Gastroesophageal sphincter (tissue), 4 donors: ENCODE results near the gene JCHAIN. TPM values are rescaled to one million over a fixed set of nuclear protein-coding genes. Genes with fewer than 3 reads are reported as not detected.

ENCODE experiments used
- ATAC-seq: fragments of 150-250 bp; one replicate; pipeline ENCODE4 v1.9.1; 2016; ENCODE audit warnings: mild to moderate bottlenecking, moderate library complexity
- H3K27ac ChIP-seq, 4 donors: fragments of 200-600 bp; sonication (generic) in 3 of 4; 1 replicate in 3 of 4; 2 replicates in 1 of 4; pipeline ENCODE4 v1.5.1; 2016 to 2019
- H3K27me3 ChIP-seq: fragments of 200-600 bp; sonication (generic); one replicate; pipeline ENCODE4 v1.5.1; 2019
- H3K36me3 ChIP-seq, 2 donors: fragments of 200-600 bp; sonication (generic); one replicate each; pipeline ENCODE4 v1.5.1; 2019; ENCODE audit warnings: control low read depth in 1 of 2
- H3K4me1 ChIP-seq, 3 donors: fragments of 200-600 bp; sonication (generic); 1 replicate in 2 of 3; 2 replicates in 1 of 3; pipeline ENCODE4 v1.5.1; 2016 to 2019; ENCODE audit warnings: control low read depth in 2 of 3
- H3K4me3 ChIP-seq, 2 donors: fragments of 200-600 bp; sonication (generic); one replicate each; pipeline ENCODE4 v1.5.1; 2019; ENCODE audit warnings: mild to moderate bottlenecking in 1 of 2, moderate library complexity in 1 of 2
- H3K9me3 ChIP-seq, 3 donors: fragments of 200-600 bp; sonication (generic); one replicate each; pipeline ENCODE4 v1.5.1; 2017 to 2019; ENCODE audit warnings: control low read depth in 2 of 3
- EP300 ChIP-seq: sonication (generic); formaldehyde crosslinking; IDR thresholded peaks from one replicate; pipeline ENCODE4 v1.6.1; 2017; ENCODE audit warnings: antibody characterized with exemption, mild to moderate bottlenecking
- POLR2A ChIP-seq, 2 donors: fragments of 450-650 bp; IDR thresholded peaks; one replicate each; pipeline ENCODE4 v1.6.1; 2017; ENCODE audit warnings: antibody characterized with exemption in 2 of 2, mild to moderate bottlenecking in 2 of 2, moderate library complexity in 1 of 2
- POLR2AphosphoS5 ChIP-seq: sonication (generic); formaldehyde crosslinking; IDR thresholded peaks from one replicate; pipeline ENCODE4 v1.6.1; 2017; ENCODE audit warnings: antibody characterized with exemption
- WGBS, 2 donors: methylation state at CpG; one replicate each; pipeline ENCODE4 v1.1.5; 2018; ENCODE audit warnings: low coverage in 1 of 2; 5-methylcytosine and 5-hydroxymethylcytosine counted together
- total RNA-seq, 4 donors: library from RNA; depleted of rRNA; stranded (reverse); fragments of >200 nt; gene quantifications; one replicate each; pipeline ENCODE4 v1.1.0, GENCODE V29; 2016
- TF ChIP-seq, protein P1 (sequence below), 4 experiments: fragments of 200-600 bp in 2 of 4; fragments of 450-650 bp in 2 of 4; sonication (generic) in 1 of 4; IDR thresholded peaks; one replicate each; pipeline ENCODE4 v1.5.1; 2017 to 2019; ENCODE audit warnings: antibody characterized with exemption in 4 of 4, mild to moderate bottlenecking in 2 of 4, moderate library complexity in 2 of 4

JCHAIN gene
- 10 to 100 TPM in 1 of 4 donors, 1 to 10 TPM in 2, not detected in 1; 2.3 to 24.6 (median 7.8) TPM for total RNA-seq

DNA sequence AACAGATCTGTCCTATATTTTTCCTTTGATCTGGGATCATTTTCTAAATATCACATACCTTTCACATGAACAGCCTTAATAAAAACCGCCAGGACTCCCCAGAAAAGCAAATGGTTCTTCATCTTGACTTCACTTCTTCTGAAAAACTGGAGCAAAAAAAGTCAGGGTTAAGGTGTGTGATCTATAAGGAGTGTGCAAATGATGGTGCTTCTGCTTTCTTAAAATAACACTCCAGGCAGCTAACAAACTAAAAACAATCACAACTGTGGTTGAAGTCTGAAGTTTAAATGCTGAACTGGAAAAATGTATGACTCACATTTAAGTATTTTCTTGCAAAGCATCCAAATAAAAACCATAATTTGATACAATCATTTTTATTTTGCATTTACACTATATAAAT, at the start of gene JCHAIN:
Gene JCHAIN (minus strand): TSS at position 140 of the 400 bp plus-strand sequence. CDS start 18 bp downstream, at position 122.
- H3K4me3 ChIP-seq: no peak within 1 kb of the TSS
- H3K9me3 ChIP-seq: no peaks in the 10 kb centered on the region
- 90% methylated on average over 1 of the region's 1 CpG; no CpG with 5 or more reads in 1 of the 2 donors for WGBS, 2 donors
- no peaks in the 10 kb centered on the region for H3K36me3 ChIP-seq
- no peaks in the 10 kb centered on the region for H3K4me1 ChIP-seq
- no peak within 1 kb of the TSS for H3K27ac ChIP-seq
- no peak for ATAC-seq
- TF ChIP-seq EP300 (no peak), POLR2AphosphoS5 (no peak), POLR2A (IDR thresholded peaks at IDR 0.05) (no peak)
- TF ChIP-seq, protein P1, sequence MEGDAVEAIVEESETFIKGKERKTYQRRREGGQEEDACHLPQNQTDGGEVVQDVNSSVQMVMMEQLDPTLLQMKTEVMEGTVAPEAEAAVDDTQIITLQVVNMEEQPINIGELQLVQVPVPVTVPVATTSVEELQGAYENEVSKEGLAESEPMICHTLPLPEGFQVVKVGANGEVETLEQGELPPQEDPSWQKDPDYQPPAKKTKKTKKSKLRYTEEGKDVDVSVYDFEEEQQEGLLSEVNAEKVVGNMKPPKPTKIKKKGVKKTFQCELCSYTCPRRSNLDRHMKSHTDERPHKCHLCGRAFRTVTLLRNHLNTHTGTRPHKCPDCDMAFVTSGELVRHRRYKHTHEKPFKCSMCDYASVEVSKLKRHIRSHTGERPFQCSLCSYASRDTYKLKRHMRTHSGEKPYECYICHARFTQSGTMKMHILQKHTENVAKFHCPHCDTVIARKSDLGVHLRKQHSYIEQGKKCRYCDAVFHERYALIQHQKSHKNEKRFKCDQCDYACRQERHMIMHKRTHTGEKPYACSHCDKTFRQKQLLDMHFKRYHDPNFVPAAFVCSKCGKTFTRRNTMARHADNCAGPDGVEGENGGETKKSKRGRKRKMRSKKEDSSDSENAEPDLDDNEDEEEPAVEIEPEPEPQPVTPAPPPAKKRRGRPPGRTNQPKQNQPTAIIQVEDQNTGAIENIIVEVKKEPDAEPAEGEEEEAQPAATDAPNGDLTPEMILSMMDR (IDR thresholded peaks at IDR 0.05): no peak
- no peaks in the 10 kb centered on the region for H3K27me3 ChIP-seq

DNA sequence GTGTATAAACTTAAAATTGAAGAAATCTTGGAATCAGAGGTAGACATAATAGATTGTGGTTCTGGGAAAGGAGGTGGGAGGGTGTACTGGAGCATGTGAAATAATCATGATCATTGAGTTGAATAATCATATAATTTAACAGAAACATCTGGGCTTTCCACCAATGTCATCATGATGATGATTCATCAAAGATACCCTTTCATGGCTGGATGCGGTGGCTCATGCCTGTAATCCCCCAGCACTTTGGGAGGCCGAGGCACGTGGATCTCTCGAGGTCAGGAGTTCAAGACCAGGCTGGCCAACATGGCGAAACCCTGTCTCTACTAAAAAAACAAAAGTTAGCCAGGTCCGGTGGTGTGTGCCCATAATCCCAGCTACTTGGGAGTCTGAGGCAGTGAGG, 48.8 kb upstream of the JCHAIN start:
- Histone ChIP-seq H3K27me3 (no peaks in the 10 kb centered on the region), H3K4me1 (peaks cover 0 to 25% (median 0%) of the 10 kb centered on the region in 3 donors), H3K4me3 (no peak overlapping the region), H3K27ac (no peak overlapping the region), H3K9me3 (no peaks in the 10 kb centered on the region), H3K36me3 (no peaks in the 10 kb centered on the region)
- TF ChIP-seq EP300 (no peak), POLR2AphosphoS5 (no peak), POLR2A (IDR thresholded peaks at IDR 0.05) (no peak)
- TF ChIP-seq, protein P1 (IDR thresholded peaks at IDR 0.05): no peak
- ATAC-seq: no peak
- 71 to 100% methylated on average over 1 to 3 of the region's 6 CpGs for WGBS, 2 donors

DNA sequence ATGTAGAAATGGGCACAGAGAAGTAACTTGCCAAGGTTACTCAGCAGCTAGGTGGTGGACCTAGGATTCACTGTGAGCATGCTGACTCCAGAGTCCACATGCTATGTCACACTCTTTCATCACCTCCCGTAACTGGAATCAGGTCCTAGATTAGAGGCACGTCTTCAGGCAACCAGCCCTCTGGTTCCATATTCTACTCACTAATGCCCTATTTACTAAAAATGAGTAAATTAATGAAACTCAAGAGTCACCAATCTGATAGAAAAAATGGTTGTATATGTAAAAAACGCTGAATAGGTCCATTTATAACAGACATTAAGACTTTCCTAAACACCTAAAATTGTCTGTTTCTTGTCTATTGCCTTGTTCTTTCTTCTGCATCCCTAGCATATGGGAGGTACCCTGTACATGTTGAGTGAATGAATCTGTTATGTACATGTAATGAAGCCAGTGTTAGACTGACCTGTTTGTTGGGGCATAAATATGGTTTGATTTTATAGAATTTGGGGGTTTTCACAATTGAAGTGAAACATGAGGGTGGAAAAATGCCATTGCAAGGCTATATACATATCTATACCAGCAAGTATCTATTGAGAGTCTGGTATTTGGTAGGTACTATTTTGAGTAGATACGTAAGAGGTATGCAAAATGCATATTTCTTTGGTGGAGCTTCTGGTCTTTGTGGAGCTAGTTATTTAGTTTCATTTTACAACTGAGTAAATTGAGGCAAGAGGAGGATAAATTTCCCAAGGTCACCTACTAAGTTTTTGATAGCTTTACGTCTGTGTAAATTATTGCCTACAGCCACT, 48.0 kb upstream of the JCHAIN start:
- no peak overlapping the region for H3K27ac ChIP-seq
- no peaks in the 10 kb centered on the region for H3K9me3 ChIP-seq
- no peak for ATAC-seq
- WGBS, 2 donors: 59 to 63% methylated on average over 1 to 4 of the region's 5 CpGs
- H3K36me3 ChIP-seq: no peaks in the 10 kb centered on the region
- H3K27me3 ChIP-seq: no peaks in the 10 kb centered on the region
- H3K4me3 ChIP-seq: no peak overlapping the region
- H3K4me1 ChIP-seq: peaks cover 0 to 25% (median 0%) of the 10 kb centered on the region in 3 donors
- TF ChIP-seq POLR2AphosphoS5 (no peak), POLR2A (IDR thresholded peaks at IDR 0.05) (no peak), EP300 (no peak)
- TF ChIP-seq, protein P1 (IDR thresholded peaks at IDR 0.05): no peak

DNA sequence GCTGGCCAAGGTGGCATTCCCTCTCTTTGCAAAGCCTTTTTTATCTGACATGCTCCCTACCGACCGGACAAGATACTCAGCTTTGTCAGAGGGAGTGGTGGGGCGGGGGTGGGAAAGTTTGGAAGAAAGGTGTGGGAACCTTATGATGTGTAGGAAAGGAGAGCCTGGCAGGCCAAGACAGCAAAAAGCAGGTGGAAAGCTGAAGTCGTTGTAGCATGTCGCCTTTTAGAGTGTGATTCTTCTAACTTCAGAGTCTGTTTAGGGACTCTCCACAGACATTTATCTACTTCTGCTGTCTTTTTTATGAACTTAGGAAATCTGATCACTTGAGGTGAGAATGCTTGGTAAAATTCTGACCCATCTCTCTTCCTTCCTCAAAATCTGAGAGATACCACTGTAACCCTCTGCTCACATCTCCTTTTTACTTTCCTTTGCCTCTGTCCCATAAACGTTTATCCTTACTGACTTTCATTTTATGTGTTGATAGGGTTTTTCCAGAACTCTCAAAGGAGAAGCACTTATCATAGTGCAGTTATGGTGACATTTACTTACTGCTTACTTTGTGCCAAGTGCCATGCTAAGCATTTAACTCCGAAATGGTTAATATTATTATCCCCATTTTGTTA, 47.3 kb upstream of the JCHAIN start:
- Histone ChIP-seq H3K4me1 (peaks cover 0 to 25% (median 0%) of the 10 kb centered on the region in 3 donors), H3K27me3 (no peaks in the 10 kb centered on the region), H3K4me3 (no peak overlapping the region), H3K36me3 (no peaks in the 10 kb centered on the region), H3K27ac (no peak overlapping the region), H3K9me3 (no peaks in the 10 kb centered on the region)
- 47 to 59% methylated on average over 3 to 4 of the region's 7 CpGs for WGBS, 2 donors
- TF ChIP-seq POLR2A (IDR thresholded peaks at IDR 0.05) (no peak), POLR2AphosphoS5 (no peak)
- ATAC-seq: no peak

DNA sequence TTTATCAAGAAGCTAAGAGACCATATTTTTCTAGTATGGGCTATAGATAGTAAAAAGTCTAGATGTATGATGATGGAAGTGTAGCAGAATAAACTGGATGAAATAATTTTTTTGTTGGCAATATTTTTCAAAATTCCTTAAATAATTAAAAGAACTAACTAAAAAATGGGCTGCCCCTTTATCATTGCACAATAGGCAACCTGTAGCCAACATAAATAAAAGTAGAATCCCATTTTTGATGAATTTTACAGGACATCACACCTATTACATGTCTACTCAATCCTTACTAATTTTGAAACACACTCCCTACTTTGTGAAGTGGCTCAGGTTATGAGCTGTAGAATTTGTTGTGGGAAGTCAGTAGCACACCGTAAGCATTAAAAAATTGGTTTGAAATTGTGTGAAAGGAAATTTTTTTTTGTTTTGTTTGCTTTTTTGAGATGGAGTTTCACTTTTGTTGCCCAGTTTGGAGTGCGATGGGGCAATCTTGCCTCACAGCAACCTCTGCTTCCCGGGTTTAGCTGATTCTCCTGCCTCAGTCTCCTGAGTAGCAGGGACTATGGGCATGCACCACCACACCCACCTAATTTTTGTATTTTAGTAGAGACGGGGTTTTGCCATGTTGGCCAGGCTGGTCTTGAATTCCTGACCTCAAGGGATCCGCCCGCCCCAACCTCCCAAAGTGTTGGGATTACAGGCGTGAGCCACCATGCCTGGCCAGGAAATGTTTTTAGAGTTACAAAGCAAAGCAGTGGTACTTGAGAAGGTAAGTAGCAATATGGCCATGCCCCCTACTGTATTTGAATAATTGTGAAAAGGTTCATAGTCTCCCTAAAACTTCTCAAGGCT, 46.5 kb upstream of the JCHAIN start:
- H3K36me3 ChIP-seq: no peaks in the 10 kb centered on the region
- H3K27ac ChIP-seq: no peak overlapping the region
- peaks cover 0 to 30% (median 0%) of the 10 kb centered on the region in 3 donors for H3K4me1 ChIP-seq
- H3K9me3 ChIP-seq: no peaks in the 10 kb centered on the region
- ATAC-seq: no peak
- no peak overlapping the region for H3K4me3 ChIP-seq
- TF ChIP-seq, protein P1 (IDR thresholded peaks at IDR 0.05): no peak
- TF ChIP-seq POLR2AphosphoS5 (no peak), EP300 (no peak), POLR2A (IDR thresholded peaks at IDR 0.05) (no peak)
- 97 to 100% methylated on average over 3 of the region's 7 CpGs for WGBS, 2 donors
- H3K27me3 ChIP-seq: no peaks in the 10 kb centered on the region
